SK-N-MC (cell line): ENCODE data around the gene C17orf114.

ENCODE experiments used
- EZH2 ChIP-seq: fragments of 200-600 bp; sonication (generic); IDR thresholded peaks from one replicate; pipeline ENCODE4 v1.6.1; 2017; ENCODE audit warnings: antibody characterized with exemption
- POLR2AphosphoS5 ChIP-seq: IDR thresholded peaks from 2 replicates; pipeline ENCODE4 v1.6.1; 2012; ENCODE audit warnings: mild to moderate bottlenecking, low read depth, low read length, borderline replicate concordance

GRCh38 chr17:4811471-4811870 is 9.3 kb upstream of the C17orf114 start:
- TF ChIP-seq EZH2 (no peak), POLR2AphosphoS5 (no peak)
